Cerebellar nuclear complex (tissue), 1 donor: Measurements from ENCODE around the gene DXO.
"Not testable (repeated sequence)": the region's sequence is repeated elsewhere in the genome, so short reads cannot be mapped to it uniquely, and the experiment has no call there.

Experiments used
- DNase-seq, 2 experiments: peaks; one replicate each; lab custom pipeline; 2025; lab: John Stamatoyannopoulos, UW

The DXO gene

DNA sequence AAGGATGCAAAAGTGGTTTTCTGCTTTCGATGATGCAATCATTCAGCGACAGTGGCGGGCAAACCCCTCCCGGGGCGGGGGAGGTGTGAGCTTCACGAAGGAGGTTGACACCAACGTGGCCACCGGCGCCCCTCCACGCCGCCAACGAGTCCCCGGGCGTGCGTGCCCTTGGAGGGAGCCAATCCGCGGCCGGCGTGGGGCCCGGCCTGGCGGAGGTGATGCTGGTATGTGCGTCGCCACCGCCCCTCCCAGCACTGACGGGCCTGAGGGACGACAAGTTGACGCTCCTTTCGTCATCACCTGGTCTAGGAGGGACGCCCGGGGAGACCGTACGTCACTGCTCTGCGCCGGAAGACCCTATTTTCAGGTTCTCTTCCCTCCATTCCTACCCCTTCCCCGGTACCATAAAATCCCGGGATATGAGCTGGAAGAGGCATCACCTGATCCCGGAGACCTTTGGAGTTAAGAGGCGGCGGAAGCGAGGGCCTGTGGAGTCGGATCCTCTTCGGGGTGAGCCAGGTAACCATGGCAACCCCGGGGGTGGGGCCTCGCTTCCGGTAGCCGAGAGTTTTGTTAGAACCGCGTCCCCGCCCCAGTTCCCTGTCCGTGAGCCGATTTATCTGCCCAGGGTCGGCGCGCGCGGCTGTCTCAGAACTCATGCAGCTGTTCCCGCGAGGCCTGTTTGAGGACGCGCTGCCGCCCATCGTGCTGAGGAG is at the start of gene DXO:
Gene DXO (minus strand): TSS at position 146 of the 716 bp plus-strand sequence. CDS start 463 bp downstream, outside the sequence.
- peak; percentile 95 to 96 for DNase-seq

GRCh38 chr6:32014547-32014946 is 42.6 kb upstream of the DXO start, which contains the start of gene C4B:
C4B (plus strand) TSS chr6:32014795; CDS start chr6:32014846, 51 bp downstream.
- DNase-seq = not testable (repeated sequence)

DNA sequence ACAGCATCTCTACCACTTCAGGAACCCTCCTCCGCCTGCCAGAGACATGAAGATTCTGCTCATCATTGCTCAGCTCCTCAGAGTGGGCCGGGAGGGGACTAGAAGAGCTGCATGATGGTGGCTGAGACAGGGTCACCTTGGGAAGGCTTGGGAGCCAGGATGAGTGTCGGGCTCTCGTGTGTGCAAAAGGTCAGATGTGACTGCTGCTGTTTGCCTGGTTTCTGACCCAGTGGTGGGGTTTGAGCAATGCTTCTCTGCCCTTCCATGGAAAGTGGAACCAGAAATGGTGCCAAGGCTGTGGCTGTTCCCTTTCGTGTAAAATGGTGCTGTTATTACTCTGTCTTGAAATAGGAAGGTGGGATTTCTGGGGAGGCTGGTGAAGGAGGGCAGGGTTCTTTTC is 41.8 kb upstream of the DXO start:
- DNase-seq = not testable (repeated sequence)

GRCh38 chr6:32012941-32013617 is 41.1 kb upstream of the DXO start:
- DNase-seq = not testable (repeated sequence)

GRCh38 chr6:32010856-32011530 is 39.1 kb upstream of the DXO start:
- DNase-seq = not testable (repeated sequence)

DNA sequence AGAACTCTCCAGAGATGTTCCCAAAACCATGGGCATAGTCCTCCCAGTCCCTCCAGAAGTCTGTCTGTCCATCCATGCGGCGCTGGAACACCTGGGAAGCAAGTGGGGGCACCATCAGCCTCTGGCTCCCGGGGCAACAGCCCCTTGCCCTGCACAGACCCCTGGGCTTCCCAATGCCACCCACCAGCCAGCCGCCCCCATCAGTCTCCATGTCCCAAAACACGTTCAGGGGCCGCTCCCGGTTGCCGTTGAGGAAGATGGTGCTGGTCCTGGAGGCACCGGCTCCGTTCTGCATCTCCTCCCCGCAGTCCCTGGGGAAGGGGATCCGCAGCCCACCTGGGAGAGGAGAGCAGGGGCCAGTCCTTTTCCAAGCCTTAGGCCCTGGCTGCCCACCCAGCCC is 37.6 kb upstream of the DXO start:
- DNase-seq = not testable (repeated sequence)

GRCh38 chr6:32008616-32009015 is 36.7 kb upstream of the DXO start:
- DNase-seq = not testable (repeated sequence)

GRCh38 chr6:32008037-32008436 is 36.1 kb upstream of the DXO start:
- DNase-seq = not testable (repeated sequence)

DNA sequence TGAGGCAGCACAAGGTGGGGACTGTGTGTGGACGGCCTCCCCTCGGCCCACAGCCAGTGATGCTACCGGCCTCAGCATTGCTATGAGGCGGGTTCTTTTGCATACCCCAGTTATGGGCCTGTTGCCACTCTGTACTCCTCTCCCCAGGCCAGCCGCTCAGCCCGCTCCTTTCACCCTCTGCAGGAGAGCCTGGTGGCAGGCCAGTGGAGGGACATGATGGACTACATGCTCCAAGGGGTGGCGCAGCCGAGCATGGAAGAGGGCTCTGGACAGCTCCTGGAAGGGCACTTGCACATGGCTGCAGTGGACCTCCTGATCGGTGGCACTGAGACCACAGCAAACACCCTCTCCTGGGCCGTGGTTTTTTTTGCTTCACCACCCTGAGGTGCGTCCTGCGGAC is 35.1 kb upstream of the DXO start:
- not testable (repeated sequence) for DNase-seq

DNA sequence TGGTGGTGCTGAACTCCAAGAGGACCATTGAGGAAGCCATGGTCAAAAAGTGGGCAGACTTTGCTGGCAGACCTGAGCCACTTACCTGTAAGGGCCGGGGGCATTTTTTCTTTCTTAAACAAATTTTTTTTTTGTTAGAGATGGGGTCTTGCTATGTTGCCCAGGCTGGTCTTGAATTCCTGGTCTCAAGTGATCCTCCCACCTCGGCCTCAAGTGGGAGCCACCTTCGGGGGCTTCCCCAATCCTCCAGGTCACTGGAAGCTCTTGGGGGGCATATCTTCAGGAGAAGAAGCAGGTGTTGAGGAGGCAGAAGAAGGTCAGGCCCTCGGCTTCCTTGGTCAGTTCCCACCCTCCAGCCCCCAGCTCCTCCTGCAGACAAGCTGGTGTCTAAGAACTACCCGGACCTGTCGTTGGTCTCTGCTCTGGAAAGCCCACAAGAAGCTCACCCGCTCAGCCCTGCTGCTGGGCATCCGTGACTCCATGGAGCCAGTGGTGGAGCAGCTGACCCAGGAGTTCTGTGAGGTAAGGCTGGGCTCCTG is 34.1 kb upstream of the DXO start:
- DNase-seq = not testable (repeated sequence)

- DNase-seq = not testable (repeated sequence)
Measured at GRCh38 chr6:32005538-32005880, 33.6 kb upstream of the DXO start.

DNA sequence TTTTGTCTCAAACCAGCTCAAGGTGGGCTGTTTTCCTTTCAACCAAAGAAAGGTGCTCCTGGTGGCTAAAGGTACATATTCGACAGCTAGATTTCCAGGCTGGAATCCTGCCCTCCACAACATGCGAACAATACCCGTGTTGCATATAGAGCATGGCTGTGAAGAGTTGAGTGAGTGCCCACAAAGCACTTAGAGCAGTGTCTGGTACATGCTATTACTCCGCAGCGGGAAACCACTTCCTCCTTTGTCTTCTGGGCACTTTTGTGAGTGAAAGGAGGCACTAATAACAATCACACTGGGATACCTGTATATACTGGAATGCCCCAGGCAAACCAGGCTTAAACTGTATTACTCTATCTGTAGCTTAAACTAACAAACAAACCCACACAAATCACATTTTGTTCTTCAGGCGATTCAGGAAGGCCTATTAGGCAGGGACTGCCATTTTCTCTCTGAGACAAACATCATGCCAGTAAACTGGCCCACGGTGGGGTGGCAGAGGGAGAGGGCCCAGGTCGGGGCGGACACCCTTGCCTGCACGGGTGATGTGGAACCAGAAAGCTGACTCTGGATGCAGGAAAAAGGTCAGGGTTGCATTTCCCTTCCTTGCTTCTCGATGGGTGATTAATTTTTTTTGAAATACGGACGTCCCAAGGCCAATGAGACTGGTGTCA is 33.1 kb upstream of the DXO start:
- not testable (repeated sequence) for DNase-seq

DNA sequence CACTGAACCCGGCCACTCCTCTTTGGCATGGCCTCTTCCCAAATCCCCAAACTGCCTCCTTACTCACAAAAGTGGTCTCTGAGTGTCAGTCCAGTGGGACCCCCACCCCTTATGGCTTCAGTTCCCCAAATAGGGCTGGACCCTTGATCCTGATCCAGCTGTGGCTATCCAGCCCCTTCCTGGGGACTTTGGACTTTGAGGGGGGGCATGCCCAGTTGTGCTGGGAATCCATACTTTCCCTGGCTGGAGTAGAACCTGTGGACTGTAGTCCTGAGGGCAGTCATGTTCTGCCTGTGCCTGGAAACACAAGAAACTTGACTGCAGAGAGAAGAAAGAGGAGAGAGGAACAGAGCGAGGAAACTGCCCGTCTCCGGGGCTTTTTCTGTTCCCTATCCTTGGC is 32.5 kb upstream of the DXO start:
- not testable (repeated sequence) for DNase-seq

DNA sequence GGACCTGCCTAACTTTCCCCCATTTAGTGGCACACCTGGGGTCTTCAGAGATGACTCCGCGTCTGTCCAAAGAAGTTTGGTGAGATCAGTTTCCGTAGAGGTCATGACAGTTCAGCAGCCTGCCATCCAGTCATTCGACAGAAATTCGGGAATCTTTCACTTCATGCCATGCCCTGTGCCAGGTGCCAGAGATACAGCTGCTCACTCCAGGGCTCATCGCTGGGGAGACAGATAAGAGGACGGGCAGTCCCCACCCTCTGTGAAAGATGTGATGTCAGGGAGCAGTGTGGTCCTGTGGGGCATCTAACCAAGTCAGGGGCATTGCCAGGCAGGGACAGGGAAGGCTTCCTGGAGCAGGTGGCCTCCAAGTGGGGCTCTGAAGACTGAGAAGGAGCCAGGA is 31.4 kb upstream of the DXO start:
- not testable (repeated sequence) for DNase-seq

- DNase-seq = not testable (repeated sequence)
Measured at GRCh38 chr6:32002546-32003268, 30.8 kb upstream of the DXO start.

DNA sequence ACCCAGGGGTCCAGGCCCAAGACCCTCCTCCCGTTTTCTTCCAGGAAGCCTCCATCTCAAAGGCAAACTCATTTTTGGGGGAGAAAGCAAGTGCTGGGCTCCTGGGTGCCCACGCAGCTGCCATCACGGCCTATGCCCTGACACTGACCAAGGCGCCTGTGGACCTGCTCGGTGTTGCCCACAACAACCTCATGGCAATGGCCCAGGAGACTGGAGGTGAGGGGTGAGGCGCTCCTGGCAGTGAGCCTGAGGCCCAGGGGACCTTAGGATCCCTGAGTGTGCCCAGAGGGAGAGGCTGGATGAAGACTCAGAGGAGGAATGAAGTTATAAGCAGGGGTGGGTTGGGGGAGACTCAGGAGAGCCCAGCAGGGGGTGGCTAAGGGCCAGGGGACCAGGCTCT is 24.4 kb upstream of the DXO start:
- not testable (repeated sequence) for DNase-seq

DNA sequence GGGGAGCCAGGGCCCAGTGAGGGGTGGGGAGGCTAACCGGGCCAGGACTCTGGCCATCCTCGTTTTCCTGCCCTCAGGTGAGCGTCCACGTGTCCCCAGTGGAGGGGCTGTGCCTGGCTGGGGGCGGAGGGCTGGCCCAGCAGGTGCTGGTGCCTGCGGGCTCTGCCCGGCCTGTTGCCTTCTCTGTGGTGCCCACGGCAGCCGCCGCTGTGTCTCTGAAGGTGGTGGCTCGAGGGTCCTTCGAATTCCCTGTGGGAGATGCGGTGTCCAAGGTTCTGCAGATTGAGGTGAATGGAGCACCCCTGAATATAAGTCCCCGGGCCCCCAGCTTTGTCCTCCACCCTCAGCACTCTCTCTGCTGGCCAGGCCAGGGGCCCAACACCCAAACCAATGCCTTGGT is 22.5 kb upstream of the DXO start:
- not testable (repeated sequence) for DNase-seq

- DNase-seq = not testable (repeated sequence)
Measured at GRCh38 chr6:31989363-31989762, 17.4 kb upstream of the DXO start.

- not testable (repeated sequence) for DNase-seq
Measured at GRCh38 chr6:31981744-31982143, 9.8 kb upstream of the DXO start, which contains the start of gene C4A. C4A (plus strand) TSS chr6:31982057; CDS start chr6:31982108, 51 bp downstream.

DNA sequence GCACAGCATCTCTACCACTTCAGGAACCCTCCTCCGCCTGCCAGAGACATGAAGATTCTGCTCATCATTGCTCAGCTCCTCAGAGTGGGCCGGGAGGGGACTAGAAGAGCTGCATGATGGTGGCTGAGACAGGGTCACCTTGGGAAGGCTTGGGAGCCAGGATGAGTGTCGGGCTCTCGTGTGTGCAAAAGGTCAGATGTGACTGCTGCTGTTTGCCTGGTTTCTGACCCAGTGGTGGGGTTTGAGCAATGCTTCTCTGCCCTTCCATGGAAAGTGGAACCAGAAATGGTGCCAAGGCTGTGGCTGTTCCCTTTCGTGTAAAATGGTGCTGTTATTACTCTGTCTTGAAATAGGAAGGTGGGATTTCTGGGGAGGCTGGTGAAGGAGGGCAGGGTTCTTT is 9.1 kb upstream of the DXO start:
- not testable (repeated sequence) for DNase-seq
